GM23338 (cell line): Measurements from ENCODE around the gene DNAJC4.

Experiments
- CTCF ChIP-seq, 2 experiments: fragments of 200-600 bp in 1 of 2; sonication (generic) in 1 of 2; conservative IDR thresholded peaks; 2 replicates each; pipeline versions ENCODE4 v1.5.1 to v1.6.1; 2016 to 2017; ENCODE audit warnings: antibody characterized with exemption in 2 of 2, low read depth in 2 of 2, mild to moderate bottlenecking in 2 of 2, moderate library complexity in 1 of 2
- ETS1 ChIP-seq: IDR thresholded peaks from 2 replicates; pipeline ENCODE4 v1.6.1; 2016; ENCODE audit warnings: antibody characterized with exemption
- EZH2 ChIP-seq: fragments of 200-600 bp; sonication (generic); IDR thresholded peaks from one replicate; pipeline ENCODE4 v1.8.0; 2017; ENCODE audit warnings: antibody characterized with exemption, mild to moderate bottlenecking, low read depth; ENCODE audit not compliant: unreplicated experiment
- POLR2AphosphoS5 ChIP-seq: IDR thresholded peaks from 2 replicates; pipeline ENCODE4 v1.6.1; 2016; ENCODE audit warnings: antibody characterized with exemption, low read depth
- REST ChIP-seq: IDR thresholded peaks from one replicate; pipeline ENCODE4 v1.6.1; 2018; ENCODE audit warnings: antibody characterized with exemption; ENCODE audit not compliant: unreplicated experiment
- ZNF114 ChIP-seq: fragments of 250-450 bp; sonication (Bioruptor Pico); IDR thresholded peaks from 2 replicates; pipeline ENCODE4 v1.5.0; 2020; ENCODE audit warnings: mild to moderate bottlenecking, moderate library complexity

GRCh38 chr11:64253043-64253442 lies 22.7 kb downstream of the DNAJC4 start:
- TF ChIP-seq ZNF114 (CRISPR knock-in tag) (no peak), CTCF (conservative IDR thresholded peaks at IDR 0.05; ENCODE audit: low read depth in 2 of 2) (no peak), EZH2 (no peak), POLR2AphosphoS5 (no peak), REST (no peak), ETS1 (no peak)
